ENCODE data around the gene SV2C.
"Not testable (repeated sequence)": the region's sequence is repeated elsewhere in the genome, so short reads cannot be mapped to it uniquely, and the experiment has no call there.

SV2C gene, protein sequence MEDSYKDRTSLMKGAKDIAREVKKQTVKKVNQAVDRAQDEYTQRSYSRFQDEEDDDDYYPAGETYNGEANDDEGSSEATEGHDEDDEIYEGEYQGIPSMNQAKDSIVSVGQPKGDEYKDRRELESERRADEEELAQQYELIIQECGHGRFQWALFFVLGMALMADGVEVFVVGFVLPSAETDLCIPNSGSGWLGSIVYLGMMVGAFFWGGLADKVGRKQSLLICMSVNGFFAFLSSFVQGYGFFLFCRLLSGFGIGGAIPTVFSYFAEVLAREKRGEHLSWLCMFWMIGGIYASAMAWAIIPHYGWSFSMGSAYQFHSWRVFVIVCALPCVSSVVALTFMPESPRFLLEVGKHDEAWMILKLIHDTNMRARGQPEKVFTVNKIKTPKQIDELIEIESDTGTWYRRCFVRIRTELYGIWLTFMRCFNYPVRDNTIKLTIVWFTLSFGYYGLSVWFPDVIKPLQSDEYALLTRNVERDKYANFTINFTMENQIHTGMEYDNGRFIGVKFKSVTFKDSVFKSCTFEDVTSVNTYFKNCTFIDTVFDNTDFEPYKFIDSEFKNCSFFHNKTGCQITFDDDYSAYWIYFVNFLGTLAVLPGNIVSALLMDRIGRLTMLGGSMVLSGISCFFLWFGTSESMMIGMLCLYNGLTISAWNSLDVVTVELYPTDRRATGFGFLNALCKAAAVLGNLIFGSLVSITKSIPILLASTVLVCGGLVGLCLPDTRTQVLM

DNA sequence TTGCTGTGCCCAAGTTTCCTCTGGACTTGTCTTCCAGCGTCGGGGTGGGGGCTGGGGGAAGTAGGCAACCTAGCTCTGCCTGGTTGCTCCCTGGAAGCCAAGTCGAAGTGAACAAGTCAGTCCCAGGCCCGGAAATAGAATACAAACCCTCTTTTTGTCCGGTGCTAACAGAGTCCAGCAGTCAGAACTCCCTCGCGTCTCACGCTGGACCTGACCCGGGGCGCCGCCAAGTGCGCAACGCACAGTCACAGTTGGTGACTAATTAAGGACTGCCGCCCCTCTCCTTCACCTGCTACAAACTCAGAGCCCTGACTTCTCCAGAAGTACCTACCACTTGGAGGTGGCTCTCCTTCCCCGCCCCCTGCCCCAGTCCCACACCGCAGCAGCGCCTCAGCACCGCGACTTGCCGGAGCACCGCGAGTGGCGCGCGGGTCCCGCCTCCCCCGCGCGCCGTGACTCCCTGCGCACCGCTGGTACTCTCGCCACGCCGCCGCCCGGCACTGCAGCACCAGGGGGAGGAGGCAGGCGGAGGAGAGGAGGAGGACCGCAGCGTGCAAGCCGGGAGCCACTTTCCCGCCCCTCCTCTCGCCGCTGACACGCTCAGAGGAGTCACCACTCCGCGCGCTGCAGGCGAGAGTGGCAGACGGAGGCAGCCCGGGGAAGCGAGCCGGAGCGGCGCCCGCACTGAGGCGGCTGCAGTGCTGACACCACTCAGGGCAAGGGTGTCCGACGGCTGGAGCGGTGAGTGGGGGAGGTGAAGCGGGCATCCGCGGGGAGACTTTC, at the start of gene SV2C:
TSS of gene SV2C (plus strand) at position 612 of the 783 bp plus-strand sequence. CDS start 48,368 bp downstream, outside the sequence.
- no peak for FAIRE-seq

- FAIRE-seq, result not testable (repeated sequence)
These were observed 45.4 kb upstream of the SV2C start for GRCh38 chr5:76037736-76038151.

DNA sequence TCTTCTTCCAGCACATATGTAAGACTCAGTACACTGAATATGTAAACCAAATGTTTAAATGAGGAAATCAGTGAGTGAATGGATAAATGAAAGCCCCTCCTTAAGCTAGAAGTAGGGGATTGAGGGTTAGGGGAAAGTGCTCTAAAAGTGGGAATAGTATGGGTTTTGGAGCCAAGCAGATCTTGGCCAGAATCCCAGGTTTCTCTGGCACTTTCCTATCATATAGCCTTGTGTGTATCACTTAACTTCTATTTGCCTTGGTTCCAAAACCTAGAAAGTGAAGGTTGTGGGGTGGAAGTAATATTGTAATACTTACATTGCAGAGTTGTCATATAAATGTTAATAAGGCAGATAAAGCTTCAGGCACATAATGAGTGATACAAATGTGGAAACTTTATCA, 45.0 kb upstream of the SV2C start:
- no peak for FAIRE-seq

GRCh38 chr5:76040806-76041205, 42.4 kb upstream of the SV2C start:
- no peak for FAIRE-seq

DNA sequence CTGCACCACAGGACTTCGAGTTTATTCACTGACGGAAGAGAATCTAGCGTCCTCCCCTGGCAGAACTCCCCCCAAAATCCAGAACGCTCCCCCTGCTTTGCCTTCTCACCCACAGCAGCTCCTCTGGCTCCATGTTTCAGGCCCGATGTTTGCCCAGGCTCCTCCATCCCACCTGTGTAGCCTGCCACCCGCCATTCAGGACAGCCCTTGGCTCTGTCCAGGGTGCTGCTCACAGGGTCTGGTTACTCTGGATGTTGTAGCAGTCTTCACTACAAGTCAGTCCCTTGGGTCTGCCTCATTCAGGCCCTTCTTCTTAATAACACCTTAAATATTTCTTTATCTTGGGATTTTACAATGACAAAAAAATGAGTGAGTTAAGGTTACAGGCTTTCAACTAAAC, 41.3 kb upstream of the SV2C start:
- no peak for FAIRE-seq

GRCh38 chr5:76046741-76047140, 36.4 kb upstream of the SV2C start:
- FAIRE-seq, result no peak

GRCh38 chr5:76050134-76050533, 33.0 kb upstream of the SV2C start:
- FAIRE-seq, result no peak

- no peak for FAIRE-seq
These were observed 20.6 kb upstream of the SV2C start for GRCh38 chr5:76062502-76063041.

- FAIRE-seq, result no peak
These were observed 17.9 kb upstream of the SV2C start for GRCh38 chr5:76065258-76065657.

GRCh38 chr5:76069061-76069735, 14.0 kb upstream of the SV2C start:
- no peak for FAIRE-seq

- FAIRE-seq, result no peak
These were observed 8.6 kb upstream of the SV2C start for GRCh38 chr5:76074487-76075065.

GRCh38 chr5:76081811-76082771, 1.1 kb upstream of the SV2C start:
- FAIRE-seq, result no peak

GRCh38 chr5:76083555-76084495, 642 bp downstream of the SV2C start:
- no peak for FAIRE-seq

GRCh38 chr5:76084496-76085242, 1.5 kb downstream of the SV2C start:
- no peak for FAIRE-seq

DNA sequence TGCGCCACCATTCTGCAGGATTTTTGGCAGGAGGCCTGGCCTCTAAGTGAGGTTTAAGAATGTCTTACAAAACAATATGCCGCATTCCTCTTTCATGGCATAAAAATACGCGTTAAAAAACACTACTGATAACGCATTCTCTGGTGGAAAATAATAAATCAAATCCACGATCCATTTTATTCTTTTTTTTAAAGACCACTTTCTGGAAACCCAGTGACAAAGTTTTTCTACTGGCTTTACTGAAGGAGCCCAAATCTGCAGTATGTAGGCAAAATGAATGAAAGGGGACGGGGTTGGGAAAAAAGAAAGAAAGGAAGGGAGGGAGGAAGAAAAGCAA, 2.0 kb downstream of the SV2C start:
- FAIRE-seq, result no peak

DNA sequence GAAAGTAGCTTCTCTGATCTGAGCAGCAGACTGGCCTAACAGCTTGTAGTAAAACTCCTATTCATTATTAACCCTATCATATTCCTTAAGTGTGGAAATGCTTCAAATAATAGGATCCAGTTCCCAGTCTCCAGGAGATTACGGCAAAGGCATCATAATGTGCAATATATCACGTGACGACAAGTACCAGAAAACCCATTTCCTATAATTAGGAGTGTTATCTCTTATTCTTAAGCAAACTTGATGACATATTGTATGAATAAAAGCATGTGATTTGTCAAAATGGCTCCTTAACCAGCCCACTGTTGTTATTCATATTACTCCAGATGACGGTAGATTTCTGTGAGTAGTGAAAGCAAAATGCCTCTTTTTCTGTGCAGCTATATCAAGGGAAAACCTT, 2.9 kb downstream of the SV2C start:
- FAIRE-seq, result no peak

DNA sequence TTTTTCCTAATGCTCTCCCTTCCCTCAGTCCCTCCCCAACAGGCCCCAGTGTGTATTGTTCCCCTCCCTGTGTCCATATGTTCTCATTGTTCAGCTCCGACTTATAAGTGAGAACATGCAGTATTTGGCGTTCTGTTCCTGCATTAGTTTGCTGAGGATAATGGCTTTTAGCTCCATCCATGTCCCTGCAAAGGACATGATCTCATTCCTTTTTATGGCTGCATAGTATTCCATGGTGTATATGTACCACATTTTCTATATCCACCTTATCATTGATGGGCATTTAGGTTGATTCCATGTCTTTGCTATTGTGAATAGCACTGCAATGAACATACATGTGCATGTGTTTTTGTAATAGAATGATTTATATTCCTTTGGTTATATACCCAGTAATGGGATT, 6.0 kb downstream of the SV2C start:
- FAIRE-seq, result not testable (repeated sequence)

DNA sequence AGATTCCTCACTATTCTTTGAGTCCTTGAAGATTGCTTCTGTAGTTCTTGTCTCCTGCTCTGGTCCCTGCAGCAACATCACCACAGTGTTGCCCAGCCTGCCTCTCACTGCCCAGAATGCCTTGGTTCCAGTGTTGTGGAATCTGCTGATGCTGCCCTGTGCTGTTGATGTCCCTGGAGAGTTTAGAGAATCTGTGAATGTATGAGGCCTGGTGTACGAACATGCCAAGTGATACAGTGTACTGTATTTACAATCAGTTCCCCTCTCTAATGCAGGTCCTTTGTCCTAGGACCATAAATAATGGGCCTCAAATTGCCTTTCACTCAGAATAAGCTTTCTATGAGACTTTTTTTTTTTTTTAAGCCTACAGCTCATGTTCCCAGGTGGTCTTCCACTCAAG, 8.2 kb downstream of the SV2C start:
- no peak for FAIRE-seq

- no peak for FAIRE-seq
These were observed 16.1 kb downstream of the SV2C start for GRCh38 chr5:76099286-76099702.
